A549 (cell line): ENCODE results near the gene DGKA. TPM values are rescaled to one million over a fixed set of nuclear protein-coding genes. Genes with fewer than 3 reads are reported as not detected.

Experiments
- ATAC-seq, 2 experiments: fragments of 200-7000 bp in 1 of 2; fragments of >200 bp in 1 of 2; cut with Nextera tagmentation in 1 of 2; cut with Tn5 transposase in 1 of 2; 3 replicates each; pipeline versions ENCODE4 v1.8.0 to v1.9.1; 2018 to 2020; ENCODE audit warnings: mild to moderate bottlenecking in 1 of 2, moderate library complexity in 1 of 2
- CTCF ChIA-PET: fragments of 300-600 bp; sonication (Branson Sonifier 250); formaldehyde crosslinking; extraction: SDS; loops from one replicate; lab custom pipeline; 2021; ENCODE audit warnings: antibody characterized with exemption, inconsistent platforms; lab: Yijun Ruan, JAX
- POLR2A ChIA-PET: fragments of 350-600 bp; formaldehyde crosslinking; extraction: SDS; loops from one replicate; lab custom pipeline; 2021; ENCODE audit warnings: antibody characterized with exemption, inconsistent platforms; lab: Yijun Ruan, JAX
- DNase-seq, 2 experiments: peaks; one replicate each; pipeline versions ENCODE4 v3.0.0 to v3.0.0-alpha.2; 2011 to 2016; ENCODE audit warnings: low read depth in 1 of 2, low spot score in 1 of 2
- FAIRE-seq: peaks from 2 replicates; lab custom pipeline; 2011; peaks lifted over from hg19 to GRCh38; lab: Jason Lieb, UNC
- H3K27ac ChIP-seq, 2 experiments: fragments of >200 bp; sonication (Bioruptor Twin); formaldehyde crosslinking; 3 replicates each; pipeline ENCODE4 v1.5.1; 2016 to 2017
- H3K4me1 ChIP-seq: fragments of >200 bp; sonication (Bioruptor Twin); formaldehyde crosslinking; 3 replicates; pipeline ENCODE4 v1.6.1; 2016
- H3K4me2 ChIP-seq: fragments of >200 bp; sonication (Bioruptor Twin); formaldehyde crosslinking; 3 replicates; pipeline ENCODE4 v1.6.1; 2016
- H3K4me3 ChIP-seq: fragments of >200 bp; sonication (Bioruptor Twin); formaldehyde crosslinking; 3 replicates; pipeline ENCODE4 v1.5.1; 2016
- H3K9me3 ChIP-seq: fragments of >200 bp; sonication (Bioruptor Twin); formaldehyde crosslinking; 3 replicates; pipeline ENCODE4 v1.6.1; 2016
- CBX8 ChIP-seq: fragments of 200-600 bp; sonication (generic); IDR thresholded peaks from 2 replicates; pipeline ENCODE4 v1.6.1; 2016
- CHD2 ChIP-seq: fragments of 150-350 bp; IDR thresholded peaks from 2 replicates; pipeline ENCODE4 v1.6.1; 2014; ENCODE audit warnings: low read length; ENCODE audit not compliant: partially characterized antibody
- E2F6 ChIP-seq: IDR thresholded peaks from 2 replicates; pipeline ENCODE4 v1.6.1; 2012; ENCODE audit warnings: low read depth, borderline replicate concordance
- EHF ChIP-seq: fragments of 250-450 bp; sonication (Bioruptor Pico); IDR thresholded peaks from 2 replicates; pipeline ENCODE4 v1.5.0; 2020; ENCODE audit warnings: mild to moderate bottlenecking
- FOSB ChIP-seq: fragments of 250-450 bp; sonication (Bioruptor Pico); IDR thresholded peaks from 2 replicates; pipeline ENCODE4 v1.5.0; 2020; ENCODE audit warnings: mild to moderate bottlenecking, moderate library complexity
- FOXS1 ChIP-seq: fragments of 250-450 bp; sonication (Bioruptor Pico); IDR thresholded peaks from 2 replicates; pipeline ENCODE4 v1.5.0; 2020; ENCODE audit warnings: mild to moderate bottlenecking, moderate library complexity
- GATA3 ChIP-seq: IDR thresholded peaks from 2 replicates; pipeline ENCODE4 v1.6.1; 2012; ENCODE audit warnings: borderline replicate concordance
- HOXB5 ChIP-seq: fragments of 250-450 bp; sonication (Bioruptor Pico); IDR thresholded peaks from 2 replicates; pipeline ENCODE4 v1.5.0; 2020; ENCODE audit warnings: mild to moderate bottlenecking, moderate library complexity
- JUNB ChIP-seq: fragments of >200 bp; sonication (Bioruptor Twin); formaldehyde crosslinking; IDR thresholded peaks from 2 replicates; pipeline ENCODE4 v1.6.1; 2016
- MYC ChIP-seq: IDR thresholded peaks from 2 replicates; pipeline ENCODE4 v1.6.1; 2012; ENCODE audit warnings: mild to moderate bottlenecking, inconsistent platforms, low read length, improper control_type of control experiment, borderline replicate concordance
- NR3C1 ChIP-seq: fragments of >200 bp; sonication (Bioruptor Twin); formaldehyde crosslinking; IDR thresholded peaks from 3 replicates; pipeline ENCODE4 v1.6.1; 2017
- PBX3 ChIP-seq: IDR thresholded peaks from 2 replicates; pipeline ENCODE4 v1.6.1; 2012
- PHF8 ChIP-seq: fragments of 200-600 bp; sonication (generic); IDR thresholded peaks from 2 replicates; pipeline ENCODE4 v1.6.1; 2016; ENCODE audit warnings: low read depth, mild to moderate bottlenecking, antibody characterized with exemption, moderate library complexity, borderline replicate concordance
- RARB ChIP-seq: fragments of 250-450 bp; sonication (Bioruptor Pico); IDR thresholded peaks from 2 replicates; pipeline ENCODE4 v1.8.0; 2021; ENCODE audit warnings: mild to moderate bottlenecking, moderate library complexity
- RCOR1 ChIP-seq: fragments of 150-350 bp; IDR thresholded peaks from 2 replicates; pipeline ENCODE4 v1.6.1; 2014; ENCODE audit warnings: antibody characterized with exemption, low read length, low read depth
- REST ChIP-seq: fragments of 200-600 bp; sonication (generic); IDR thresholded peaks from 2 replicates; pipeline ENCODE4 v1.6.1; 2016; ENCODE audit warnings: antibody characterized with exemption, mild to moderate bottlenecking, moderate library complexity
- RNF2 ChIP-seq: fragments of 200-600 bp; sonication (generic); IDR thresholded peaks from 2 replicates; pipeline ENCODE4 v1.6.1; 2016; ENCODE audit warnings: low read depth, mild to moderate bottlenecking, antibody characterized with exemption, moderate library complexity, borderline replicate concordance
- ZSCAN20 ChIP-seq: fragments of 250-450 bp; sonication (Bioruptor Pico); IDR thresholded peaks from 2 replicates; pipeline ENCODE4 v1.8.0; 2022; ENCODE audit warnings: mild to moderate bottlenecking, moderate library complexity
- WGBS: methylation state at CpG from one replicate; pipeline ENCODE4 v1.1.6; 2017; ENCODE audit errors: missing lambda C conversion rate; 5-methylcytosine and 5-hydroxymethylcytosine counted together
- polyA plus RNA-seq, 4 experiments: library from polyadenylated mRNA; depleted of rRNA in 3 of 4; stranded (reverse); fragments of >200 nt; fragmentation: RNase III in 1 of 4; extraction: RNeasy Plus Mini Kit Qiagen cat#74134 plus additional on column Dnase treatment in 1 of 4; gene quantifications; 2 replicates in 3 of 4; 3 replicates in 1 of 4; pipeline ENCODE4 v1.2.3, GENCODE V29; 2011 to 2017
- TF ChIP-seq, protein P1 (sequence below): fragments of 250-450 bp; sonication (Bioruptor Pico); IDR thresholded peaks from 2 replicates; pipeline ENCODE4 v1.5.0; 2020; ENCODE audit warnings: low read depth, mild to moderate bottlenecking, moderate library complexity

Gene DGKA
- polyA plus RNA-seq, 2 of the 4 experiments (the other 2 are of a cell fraction) = 21.0 to 24.7 TPM

DNA sequence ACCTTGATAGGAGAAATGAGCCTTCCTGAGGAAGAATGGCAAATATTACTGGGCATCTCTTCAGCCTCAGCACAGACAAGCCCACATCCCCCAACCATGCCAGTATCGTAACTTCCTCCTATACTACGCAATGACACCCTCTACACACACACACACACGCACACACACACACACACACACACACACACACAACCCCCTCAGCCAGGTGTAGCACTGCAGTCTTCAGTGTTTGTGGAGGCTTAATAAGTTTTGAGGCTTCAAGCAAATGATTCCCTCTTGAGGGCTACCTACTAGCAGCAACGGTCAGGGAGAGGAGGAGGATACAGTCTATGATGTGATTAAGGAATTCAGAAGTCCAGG is 1.6 kb downstream of the DGKA start:
- CTCF ChIA-PET = interaction anchor here (1.1 to 15.2 kb wide), 5 partner anchors 15 to 195 kb away, joined by 3 to 179 read pairs (median 5); no protein-coding TSS in a partner anchor
- Histone ChIP-seq H3K4me1 (peaks cover 40% of the 10 kb centered on the region), H3K27ac (peak overlapping the region; percentile 74 to 88; a peak in 5 of 6 replicates), H3K9me3 (no peaks in the 10 kb centered on the region), H3K4me3 (peak overlapping the region; percentile 54), H3K4me2 (peak overlapping the region; percentile 79)
- FAIRE-seq = no peak
- DNase-seq = peak in 1 of 2 experiments; percentile 32
- WGBS = 20% methylated on average over 4 of the region's 4 CpGs
- TF ChIP-seq JUNB (no peak), RNF2 (no peak), E2F6 (no peak), RARB (CRISPR knock-in tag) (no peak), PHF8 (no peak), GATA3 (no peak), EHF (CRISPR knock-in tag) (no peak), FOSB (CRISPR knock-in tag) (no peak), MYC (no peak), NR3C1 (no peak), HOXB5 (no peak), CHD2 (no peak), FOXS1 (CRISPR knock-in tag) (no peak), REST (no peak), PBX3 (no peak), CBX8 (no peak)
- TF ChIP-seq, protein P1, sequence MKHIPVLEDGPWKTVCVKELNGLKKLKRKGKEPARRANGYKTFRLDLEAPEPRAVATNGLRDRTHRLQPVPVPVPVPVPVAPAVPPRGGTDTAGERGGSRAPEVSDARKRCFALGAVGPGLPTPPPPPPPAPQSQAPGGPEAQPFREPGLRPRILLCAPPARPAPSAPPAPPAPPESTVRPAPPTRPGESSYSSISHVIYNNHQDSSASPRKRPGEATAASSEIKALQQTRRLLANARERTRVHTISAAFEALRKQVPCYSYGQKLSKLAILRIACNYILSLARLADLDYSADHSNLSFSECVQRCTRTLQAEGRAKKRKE (CRISPR knock-in tag) = no peak
- peak in 1 of 2 experiments; percentile 2; a peak in 2 of 6 replicates for ATAC-seq
- POLR2A ChIA-PET = interaction anchor here (1.6 to 1.7 kb wide), 2 partner anchors 103 to 203 kb away, joined by 3 to 5 read pairs; partner anchors contain the start of genes CD63 and DNAJC14

DNA sequence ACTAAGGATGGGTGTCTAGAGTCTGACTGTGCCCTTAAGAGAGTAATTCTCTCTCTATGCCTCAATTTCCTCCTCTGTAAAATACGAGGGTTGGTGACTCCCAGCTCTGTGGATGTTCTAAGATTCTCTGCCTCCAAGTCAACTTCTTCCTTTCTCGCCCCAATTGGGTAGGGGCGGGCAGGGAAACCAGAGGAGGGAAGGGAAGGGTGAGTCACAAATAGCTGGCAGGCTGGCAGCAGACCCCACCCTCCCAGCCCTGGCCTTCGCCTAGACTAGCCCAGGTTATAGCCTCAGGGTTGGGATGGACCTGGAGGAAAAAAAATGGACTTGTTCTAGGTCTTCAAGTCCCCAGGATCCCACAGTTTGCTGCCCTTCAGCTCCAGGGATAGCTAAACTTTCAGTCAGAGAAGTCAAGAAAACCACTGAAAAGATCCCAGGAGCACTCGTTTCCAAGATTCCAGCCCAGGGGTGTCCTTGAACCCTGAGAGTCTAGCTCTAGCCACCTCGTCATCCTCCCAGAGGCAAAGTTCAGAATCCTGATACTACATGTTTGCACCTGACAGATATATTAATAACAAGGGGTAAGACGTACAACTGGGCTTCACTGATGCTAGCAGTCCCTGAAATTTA is 2.3 kb downstream of the DGKA start:
- TF ChIP-seq ZSCAN20 (CRISPR knock-in tag) = no peak
- no peak for TF ChIP-seq RCOR1
- POLR2A ChIA-PET = interaction anchor here (0.7 to 1.7 kb wide), 4 partner anchors 104 to 204 kb away, joined by 3 to 7 read pairs (median 4); partner anchors contain the start of genes CD63, DNAJC14, ORMDL2 and SARNP
- DNase-seq (peak; percentile 41 to 53), ATAC-seq (0 out of 6 replicates have a peak, but pooled peaks of 1 of the 2 experiments have one; percentile 3), FAIRE-seq (no peak)
- Histone ChIP-seq H3K4me3 (no peak overlapping the region), H3K27ac (peak overlapping the region; percentile 74 to 88; a peak in 4 of 6 replicates), H3K4me1 (peaks cover 38% of the 10 kb centered on the region), H3K4me2 (peak overlapping the region; percentile 79), H3K9me3 (no peaks in the 10 kb centered on the region)
- WGBS = 41% methylated on average over 7 of the region's 7 CpGs
- CTCF ChIA-PET = interaction anchor here (0.9 to 15.2 kb wide), 10 partner anchors 12 to 196 kb away, joined by 3 to 179 read pairs (median 6); partner anchors contain the start of gene RAB5B
